ENCODE data around the gene PDE12.

PDE12 gene

GRCh38 chr3:57583544-57583943 is 27.5 kb downstream of the PDE12 start:
- Histone ChIP-seq H3K4me1 (peaks cover 16% of the 10 kb centered on the region), H3K27ac (no peak overlapping the region), H4K20me1 (peaks cover 63% of the 10 kb centered on the region), H3K9me3 (no peaks in the 10 kb centered on the region), H3K36me3 (peaks cover 61% of the 10 kb centered on the region), H3K4me3 (no peak overlapping the region), H3K27me3 (no peaks in the 10 kb centered on the region), H3K4me2 (no peak overlapping the region), H3K9ac (no peak overlapping the region)
- TF ChIP-seq Cebpa-rat (IDR thresholded peaks at IDR 0.05) = no peak

DNA sequence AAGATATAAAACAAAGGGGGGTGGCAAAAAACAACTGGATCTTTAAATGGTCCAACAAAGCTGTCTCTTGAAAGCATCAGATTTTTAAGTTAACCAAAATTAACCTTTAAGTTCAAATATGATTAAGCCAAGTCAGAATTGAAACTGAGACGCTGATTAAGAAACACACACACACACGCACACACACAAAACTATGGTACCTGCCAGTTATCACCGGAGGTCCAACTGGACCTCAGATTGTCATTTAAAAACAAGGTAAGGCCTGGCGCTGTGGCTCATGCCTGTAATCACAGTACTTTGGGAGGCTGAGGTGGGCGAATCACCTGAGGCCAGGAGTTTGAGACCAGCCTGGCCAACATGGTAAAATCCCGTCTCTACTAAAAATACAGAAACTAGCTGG is 30.7 kb downstream of the PDE12 start:
- no peak overlapping the region for H3K9ac ChIP-seq
- no peaks in the 10 kb centered on the region for H3K27me3 ChIP-seq
- peaks cover 51% of the 10 kb centered on the region for H3K36me3 ChIP-seq
- peaks cover 94% of the 10 kb centered on the region for H4K20me1 ChIP-seq
- peaks cover 12% of the 10 kb centered on the region for H3K4me1 ChIP-seq
- no peak overlapping the region for H3K27ac ChIP-seq
- H3K4me3 ChIP-seq = no peak overlapping the region
- TF ChIP-seq Cebpa-rat (IDR thresholded peaks at IDR 0.05) = no peak
- no peak overlapping the region for H3K4me2 ChIP-seq
- no peaks in the 10 kb centered on the region for H3K9me3 ChIP-seq

DNA sequence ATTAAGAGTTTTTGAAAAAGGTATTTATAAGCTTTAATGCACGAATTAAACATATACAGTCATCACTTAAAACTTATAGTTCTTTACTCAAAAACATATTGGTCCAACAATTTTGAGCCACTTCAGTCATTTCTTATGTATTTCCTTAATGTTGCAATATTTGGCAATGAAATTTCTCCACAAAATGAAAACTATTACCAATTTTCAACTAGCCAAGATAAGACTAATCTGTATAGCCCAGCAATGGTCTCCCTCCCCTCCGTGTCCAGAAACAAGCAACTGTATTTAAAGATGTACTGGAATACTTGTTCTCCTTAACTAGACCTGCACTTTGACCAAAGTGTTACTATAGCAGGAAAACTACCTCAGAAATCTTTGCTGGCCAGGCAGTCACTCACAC is 31.8 kb downstream of the PDE12 start:
- Histone ChIP-seq H4K20me1 (peaks cover 98% of the 10 kb centered on the region), H3K9ac (no peak overlapping the region), H3K9me3 (no peaks in the 10 kb centered on the region), H3K4me2 (no peak overlapping the region), H3K4me3 (no peak overlapping the region), H3K27me3 (no peaks in the 10 kb centered on the region), H3K4me1 (peaks cover 5% of the 10 kb centered on the region), H3K36me3 (peaks cover 52% of the 10 kb centered on the region), H3K27ac (no peak overlapping the region)
- TF ChIP-seq Cebpa-rat (IDR thresholded peaks at IDR 0.05) = no peak

GRCh38 chr3:57592306-57592705 is 36.2 kb downstream of the PDE12 start:
- no peaks in the 10 kb centered on the region for H3K9me3 ChIP-seq
- no peak overlapping the region for H3K9ac ChIP-seq
- TF ChIP-seq Cebpa-rat (IDR thresholded peaks at IDR 0.05) = no peak
- peaks cover 27% of the 10 kb centered on the region for H3K4me1 ChIP-seq
- no peak overlapping the region for H3K27ac ChIP-seq
- H3K4me3 ChIP-seq = no peak overlapping the region
- H4K20me1 ChIP-seq = peaks cover 94% of the 10 kb centered on the region
- no peak overlapping the region for H3K4me2 ChIP-seq
- H3K36me3 ChIP-seq = peaks cover 39% of the 10 kb centered on the region
- no peaks in the 10 kb centered on the region for H3K27me3 ChIP-seq

DNA sequence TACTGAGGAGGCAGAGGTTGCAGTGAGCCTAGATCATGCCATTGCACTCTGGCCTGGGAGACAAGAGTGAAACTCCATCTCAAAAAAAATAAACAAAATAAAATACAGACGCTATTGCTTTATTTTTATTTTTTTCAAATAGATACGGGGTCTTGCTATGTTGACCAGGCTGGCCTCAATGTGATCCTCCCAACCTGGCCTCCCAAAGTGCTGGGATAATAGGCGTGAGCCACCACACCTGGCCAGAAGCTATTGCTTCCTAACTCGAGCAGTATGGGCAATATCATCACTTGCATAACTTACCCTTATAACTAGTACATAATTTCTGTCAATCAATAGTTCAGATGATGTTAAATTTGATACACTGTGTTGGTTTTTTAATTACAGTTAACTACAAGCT is 38.1 kb downstream of the PDE12 start:
- peaks cover 75% of the 10 kb centered on the region for H4K20me1 ChIP-seq

GRCh38 chr3:57594576-57594975 is 38.5 kb downstream of the PDE12 start:
- peak overlapping the region; percentile 91; the same call in 1 of the 2 replicates for H3K9ac ChIP-seq
- H3K9me3 ChIP-seq = no peaks in the 10 kb centered on the region
- H3K4me1 ChIP-seq = peaks cover 41% of the 10 kb centered on the region
- peak overlapping the region; percentile 86 for H3K4me2 ChIP-seq
- no peak overlapping the region for H3K27ac ChIP-seq
- H3K4me3 ChIP-seq = peak overlapping the region; percentile 91; the same call in 1 of the 2 replicates
- peaks cover 22% of the 10 kb centered on the region; the same call in 1 of the 2 replicates for H3K36me3 ChIP-seq
- no peak for TF ChIP-seq Cebpa-rat (IDR thresholded peaks at IDR 0.05)
- H3K27me3 ChIP-seq = no peaks in the 10 kb centered on the region
- H4K20me1 ChIP-seq = peaks cover 71% of the 10 kb centered on the region

More for the DNA sequence above, 38.1 kb downstream of the PDE12 start:
- H3K4me2 ChIP-seq = peak overlapping the region; percentile 86
- TF ChIP-seq Cebpa-rat (IDR thresholded peaks at IDR 0.05) = no peak
- no peaks in the 10 kb centered on the region for H3K27me3 ChIP-seq
- peaks cover 38% of the 10 kb centered on the region for H3K4me1 ChIP-seq
- no peak overlapping the region for H3K27ac ChIP-seq
- H3K4me3 ChIP-seq = no peak overlapping the region
- no peaks in the 10 kb centered on the region for H3K9me3 ChIP-seq
- peaks cover 27% of the 10 kb centered on the region for H3K36me3 ChIP-seq
- H3K9ac ChIP-seq = no peak overlapping the region

- peak overlapping the region; percentile 91 for H3K4me3 ChIP-seq
- no peaks in the 10 kb centered on the region for H3K9me3 ChIP-seq
- no peaks in the 10 kb centered on the region for H3K27me3 ChIP-seq
- H4K20me1 ChIP-seq = peaks cover 52% of the 10 kb centered on the region
- H3K27ac ChIP-seq = peak overlapping the region; percentile 87
- H3K36me3 ChIP-seq = peaks cover 19% of the 10 kb centered on the region
- H3K9ac ChIP-seq = peak overlapping the region; percentile 91
- H3K4me2 ChIP-seq = peak overlapping the region; percentile 86
- peaks cover 41% of the 10 kb centered on the region for H3K4me1 ChIP-seq
- no peak for TF ChIP-seq Cebpa-rat (IDR thresholded peaks at IDR 0.05)
Measured at GRCh38 chr3:57596495-57597126, 40.5 kb downstream of the PDE12 start.

DNA sequence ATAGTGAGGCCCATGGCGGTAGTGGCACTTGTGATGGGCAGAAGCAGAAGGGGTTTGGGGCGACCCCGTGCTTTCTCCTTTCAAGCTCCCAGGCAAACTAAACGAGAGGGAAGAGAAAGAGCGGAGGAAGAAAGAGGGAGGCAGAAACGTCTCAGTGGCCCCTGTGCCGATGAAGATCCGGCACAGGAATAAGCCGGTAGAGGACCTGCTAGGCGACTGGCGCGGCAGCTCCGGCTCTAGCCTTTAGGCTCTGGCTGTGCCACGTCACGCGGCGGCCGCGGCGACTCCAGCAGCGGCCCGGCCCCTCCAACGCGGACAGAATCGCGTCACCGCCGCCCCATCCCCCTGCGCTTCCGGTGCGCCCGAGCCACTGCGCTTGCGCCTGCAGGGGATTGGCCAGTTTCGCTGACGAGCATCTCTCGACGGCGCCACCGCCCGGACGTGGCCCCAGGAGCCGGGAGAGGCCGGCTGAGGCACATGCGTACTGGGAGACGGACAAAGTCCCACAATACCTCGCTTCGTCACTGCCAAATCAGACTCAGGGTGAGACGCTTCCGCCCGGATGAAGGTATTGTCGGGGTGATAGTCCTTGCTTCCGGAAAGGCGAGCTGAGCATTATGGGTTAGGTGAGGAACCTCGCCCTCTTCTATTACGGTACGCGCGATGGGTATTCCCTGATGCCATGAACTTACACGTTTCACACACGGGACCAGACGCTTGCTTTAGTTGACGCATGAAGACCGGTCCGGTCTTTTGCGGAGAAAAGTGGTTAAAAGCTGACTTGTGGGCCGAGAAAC is 41.3 kb downstream of the PDE12 start, which contains the start of gene ARF4:
ARF4 (minus strand) TSS at position 218 of the 797 bp plus-strand sequence; CDS start at position 14, 204 bp downstream.
- Histone ChIP-seq H3K4me3 (peak within 1 kb of the TSS; percentile 91), H3K4me2 (peak within 1 kb of the TSS; percentile 90), H3K4me1 (peaks cover 41% of the 10 kb centered on the region), H3K9me3 (no peaks in the 10 kb centered on the region), H3K27ac (peak within 1 kb of the TSS; percentile 87), H3K27me3 (no peaks in the 10 kb centered on the region), H4K20me1 (peaks cover 44% of the 10 kb centered on the region), H3K9ac (peak within 1 kb of the TSS; percentile 91), H3K36me3 (peaks cover 22% of the 10 kb centered on the region)
- TF ChIP-seq Cebpa-rat (IDR thresholded peaks at IDR 0.05) = no peak

DNA sequence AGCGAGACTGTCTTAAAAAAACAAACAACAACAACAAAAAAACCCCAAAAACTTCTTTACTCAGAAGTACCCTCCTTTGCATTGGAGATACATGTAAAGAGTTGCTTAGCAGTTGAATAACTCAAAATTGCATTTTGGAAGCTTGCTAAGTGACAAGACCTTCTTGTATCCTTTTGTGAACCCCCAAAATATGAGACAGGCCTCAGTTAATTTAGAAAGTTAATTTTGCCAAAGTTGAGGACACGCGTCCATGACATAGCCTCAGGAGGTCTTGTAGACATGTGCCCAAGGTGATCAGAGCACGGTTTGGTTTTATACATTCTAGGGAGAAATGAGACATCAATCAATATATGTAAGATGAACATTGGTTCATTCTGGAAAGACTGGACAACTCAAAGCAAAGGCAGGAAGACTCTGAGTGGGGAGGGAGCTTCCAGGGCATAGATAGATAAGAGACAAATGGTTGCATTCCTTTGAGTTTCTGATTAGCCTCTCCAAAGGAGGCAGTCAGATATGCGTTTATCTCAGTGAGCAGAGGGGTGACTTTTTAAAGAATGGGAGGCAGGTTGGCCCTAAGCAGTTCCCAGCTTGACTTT is 42.8 kb downstream of the PDE12 start:
- Histone ChIP-seq H3K27ac (peak overlapping the region; percentile 84), H3K36me3 (peaks cover 26% of the 10 kb centered on the region), H3K27me3 (no peaks in the 10 kb centered on the region), H3K9me3 (no peaks in the 10 kb centered on the region), H3K4me3 (peak overlapping the region; percentile 91), H4K20me1 (peaks cover 29% of the 10 kb centered on the region), H3K9ac (peak overlapping the region; percentile 80), H3K4me1 (peaks cover 36% of the 10 kb centered on the region), H3K4me2 (peak overlapping the region; percentile 90)
- TF ChIP-seq Cebpa-rat (IDR thresholded peaks at IDR 0.05) = no peak

- H3K27ac ChIP-seq = no peak overlapping the region
- peaks cover 4% of the 10 kb centered on the region; the same call in 1 of the 2 replicates for H3K9me3 ChIP-seq
- no peak overlapping the region for H3K9ac ChIP-seq
- no peak overlapping the region for H3K4me2 ChIP-seq
- H3K27me3 ChIP-seq = no peaks in the 10 kb centered on the region
- H3K36me3 ChIP-seq = peaks cover 30% of the 10 kb centered on the region
- H4K20me1 ChIP-seq = peaks cover 16% of the 10 kb centered on the region
- H3K4me1 ChIP-seq = peaks cover 22% of the 10 kb centered on the region
- no peak for TF ChIP-seq Cebpa-rat (IDR thresholded peaks at IDR 0.05)
- H3K4me3 ChIP-seq = no peak overlapping the region
Measured at GRCh38 chr3:57600195-57600594, 44.1 kb downstream of the PDE12 start.

All from BLaER1 (cell line).